HCT116 (cell line): ENCODE measurements around the gene PRRX2. TPM values are rescaled to one million over a fixed set of nuclear protein-coding genes. Genes with fewer than 3 reads are reported as not detected.

Experiments used
- ATAC-seq: fragments of 200-7000 bp; cut with Tn5 transposase; 2 replicates; pipeline ENCODE4 v1.9.1; 2020; ENCODE audit warnings: mild to moderate bottlenecking, moderate library complexity
- BruUV-seq: library from RNA; stranded (reverse); fragments of 400-500 nt; replicated peaks from 2 replicates; lab custom pipeline; 2021; lab: Mats Ljungman, UMichigan
- CTCF ChIA-PET: fragments of 300-600 bp; sonication (Branson Sonifier 250); formaldehyde crosslinking; loops from one replicate; lab custom pipeline; 2021; ENCODE audit warnings: antibody characterized with exemption; lab: Charles Lee
- POLR2A ChIA-PET: fragments of 300-600, 350-600 bp; sonication (Branson Sonifier 250); formaldehyde crosslinking; loops from one replicate; lab custom pipeline; 2021; ENCODE audit warnings: antibody characterized with exemption; lab: Charles Lee
- RAD21 ChIA-PET, 2 experiments: fragments of 300-600 bp; sonication (Branson Sonifier 250); formaldehyde crosslinking; loops; one replicate each; lab custom pipeline; 2023; ENCODE audit warnings: low total read pairs in 2 of 2; ENCODE audit not compliant: uncharacterized antibody in 2 of 2, unreplicated experiment in 2 of 2, low non-redundant PET in 1 of 2; lab: Charles Lee
- DNase-seq: peaks from one replicate; pipeline ENCODE4 v3.0.0-alpha.2; 2010; ENCODE audit warnings: low read depth, low spot score
- H2AFZ ChIP-seq: fragments of 200-600 bp; shearing (Covaris generic), sonication (generic); 2 replicates; pipeline ENCODE4 v1.6.1; 2017; ENCODE audit warnings: low read depth, mixed run types, mixed read lengths, antibody characterized with exemption, low read length; ENCODE audit not compliant: poor library complexity, severe bottlenecking
- H3K27ac ChIP-seq: 2 replicates; pipeline ENCODE4 v1.5.1; 2012; ENCODE audit warnings: low read depth, low read length
- H3K27me3 ChIP-seq: fragments of 200-600 bp; sonication (generic); 2 replicates; pipeline ENCODE4 v1.6.1; 2016; ENCODE audit warnings: mixed run types, low read length, mixed read lengths; ENCODE audit not compliant: insufficient read depth
- H3K36me3 ChIP-seq, 2 experiments: fragments of 200-500 bp in 1 of 2; fragments of 200-600 bp in 1 of 2; sonication (Bioruptor generic) in 1 of 2; sonication (generic) in 1 of 2; 2 replicates each; pipeline versions ENCODE4 v1.5.1 to v1.6.1; 2014 to 2016; ENCODE audit warnings: low read length in 2 of 2, inconsistent platforms in 1 of 2, mixed read lengths in 1 of 2, mixed run types in 1 of 2; ENCODE audit not compliant: insufficient read depth in 2 of 2, control insufficient read depth in 1 of 2
- H3K4me1 ChIP-seq, 2 experiments: fragments of 200-600 bp in 1 of 2; sonication (generic) in 1 of 2; 2 replicates each; pipeline versions ENCODE4 v1.5.1 to v1.6.1; 2012 to 2017; ENCODE audit warnings: low read length in 2 of 2, inconsistent platforms in 1 of 2, mild to moderate bottlenecking in 1 of 2, mixed read lengths in 1 of 2, mixed run types in 1 of 2, moderate library complexity in 1 of 2; ENCODE audit not compliant: insufficient read depth in 2 of 2, control insufficient read depth in 1 of 2
- H3K4me2 ChIP-seq: fragments of 200-600 bp; sonication (generic); 2 replicates; pipeline ENCODE4 v1.6.1; 2017; ENCODE audit warnings: mixed run types, low read length, mixed read lengths
- H3K4me3 ChIP-seq, 2 experiments: fragments of 200-600 bp in 1 of 2; sonication (generic) in 1 of 2; replicated peaks in 1 of 2; 2 replicates each; pipeline ENCODE4 v1.5.1; 2011 to 2016; ENCODE audit warnings: low read length in 2 of 2, control low read depth in 1 of 2, low read depth in 1 of 2, mild to moderate bottlenecking in 1 of 2, mixed read lengths in 1 of 2, mixed run types in 1 of 2
- H3K79me2 ChIP-seq: fragments of 200-600 bp; sonication (generic); 2 replicates; pipeline ENCODE4 v1.6.1; 2017; ENCODE audit warnings: mild to moderate bottlenecking, mixed run types, low read length, moderate library complexity, mixed read lengths; ENCODE audit not compliant: insufficient read depth
- H3K9ac ChIP-seq: fragments of 200-600 bp; sonication (generic); 2 replicates; pipeline ENCODE4 v1.6.1; 2016; ENCODE audit warnings: low read length, mixed read lengths
- H3K9me2 ChIP-seq: fragments of 200-600 bp; sonication (generic), shearing (Covaris generic); 2 replicates; pipeline ENCODE4 v1.6.1; 2017; ENCODE audit warnings: mixed run types, mild to moderate bottlenecking, moderate library complexity; ENCODE audit not compliant: insufficient read depth
- H3K9me3 ChIP-seq, 2 experiments: fragments of 200-500 bp in 1 of 2; fragments of 200-600 bp in 1 of 2; sonication (Bioruptor generic) in 1 of 2; sonication (generic) in 1 of 2; 2 replicates each; pipeline ENCODE4 v1.6.1; 2014 to 2017; ENCODE audit warnings: low read length in 2 of 2, mixed read lengths in 2 of 2, inconsistent platforms in 1 of 2, low read depth in 1 of 2, mild to moderate bottlenecking in 1 of 2, mixed run types in 1 of 2, moderate library complexity in 1 of 2; ENCODE audit not compliant: control insufficient read depth in 1 of 2, insufficient read depth in 1 of 2
- H4K20me1 ChIP-seq: fragments of 200-600 bp; sonication (generic), shearing (Covaris generic); 2 replicates; pipeline ENCODE4 v1.6.1; 2017; ENCODE audit warnings: mixed run types, mild to moderate bottlenecking, moderate library complexity; ENCODE audit not compliant: insufficient read depth
- ATF3 ChIP-seq: IDR thresholded peaks from 2 replicates; pipeline ENCODE4 v1.6.1; 2012
- POLR2A ChIP-seq: IDR thresholded peaks from 2 replicates; pipeline ENCODE4 v1.7.0; 2011; ENCODE audit warnings: borderline replicate concordance; ENCODE audit not compliant: insufficient read depth, insufficient read length; ENCODE audit errors: extremely low read depth
- POLR2AphosphoS5 ChIP-seq: IDR thresholded peaks from 2 replicates; pipeline ENCODE4 v1.6.1; 2011; ENCODE audit warnings: mild to moderate bottlenecking, low read depth, low read length, moderate library complexity
- RAD21 ChIP-seq: IDR thresholded peaks from 2 replicates; pipeline ENCODE4 v1.6.1; 2012; ENCODE audit warnings: low read depth, mild to moderate bottlenecking
- intact Hi-C: fragments of 100-400 bp; cut with micrococcal nuclease; formaldehyde crosslinking; loops from 2 replicates; pipeline ENCODE4 v1.10.0; 2022
- total RNA-seq: library from RNA; stranded (reverse); gene quantifications from one replicate; pipeline ENCODE4 v1.2.1, GENCODE V29; 2021; ENCODE audit not compliant: unreplicated experiment

PRRX2 gene
- total RNA-seq, 1 experiment from 2014 or later, result 25.5 TPM

- BruUV-seq, result no TSS peak
- no peaks in the 10 kb centered on the region for H3K36me3 ChIP-seq
- H3K9me3 ChIP-seq, result no peaks in the 10 kb centered on the region
- H3K9ac ChIP-seq, result no peak overlapping the region
- no peaks in the 10 kb centered on the region for H3K79me2 ChIP-seq
- no peaks in the 10 kb centered on the region for H4K20me1 ChIP-seq
- no peaks in the 10 kb centered on the region for H3K9me2 ChIP-seq
- CTCF ChIA-PET, result no interaction called here
- intact Hi-C loops, result no loop called here
- ATAC-seq (no peak), DNase-seq (no peak)
- no peak overlapping the region for H3K27ac ChIP-seq
- TF ChIP-seq RAD21 (no peak), POLR2A (no peak)
- peaks cover 0 to 3% of the 10 kb centered on the region in 2 experiments; a peak in 2 of 4 replicates for H3K4me1 ChIP-seq
- H3K4me3 ChIP-seq, result no peak overlapping the region
- no peak overlapping the region for H3K4me2 ChIP-seq
- RAD21 ChIA-PET, result no interaction called here
- POLR2A ChIA-PET, result no interaction called here
- H3K27me3 ChIP-seq, result no peaks in the 10 kb centered on the region
- no peak overlapping the region for H2AFZ ChIP-seq
These were observed 17.8 kb upstream of the PRRX2 start for GRCh38 chr9:129647635-129648034.

GRCh38 chr9:129648092-129648763, 17.2 kb upstream of the PRRX2 start:
- RAD21 ChIA-PET, result no interaction called here
- intact Hi-C loops, result no loop called here
- no peaks in the 10 kb centered on the region for H3K4me1 ChIP-seq
- no peaks in the 10 kb centered on the region for H3K27me3 ChIP-seq
- TF ChIP-seq ATF3, result no peak
- no peak for TF ChIP-seq POLR2AphosphoS5
- no peaks in the 10 kb centered on the region for H3K9me3 ChIP-seq
- no peaks in the 10 kb centered on the region for H4K20me1 ChIP-seq
- DNase-seq (no peak), ATAC-seq (no peak)
- BruUV-seq, result no TSS peak
- H3K4me3 ChIP-seq, result no peak overlapping the region
- H3K36me3 ChIP-seq, result no peaks in the 10 kb centered on the region
- POLR2A ChIA-PET, result no interaction called here
- no peak overlapping the region for H2AFZ ChIP-seq
- H3K27ac ChIP-seq, result no peak overlapping the region
- H3K4me2 ChIP-seq, result no peak overlapping the region
- H3K9me2 ChIP-seq, result no peaks in the 10 kb centered on the region
- CTCF ChIA-PET, result no interaction called here
- H3K79me2 ChIP-seq, result no peaks in the 10 kb centered on the region
- H3K9ac ChIP-seq, result no peak overlapping the region
